ENCODE measurements around the gene CEP95. TPM values are rescaled to one million over a fixed set of nuclear protein-coding genes. Genes with fewer than 3 reads are reported as not detected.
A peak's percentile ranks its signal among the peaks of the same experiment; 100 is the strongest.

Gene CEP95
- total RNA-seq, 1 experiment from 2014 or later = 67.3 TPM

- H3K27me3 Mint-ChIP-seq (ENCODE audit: low read depth) = no peaks in the 10 kb centered on the region
- H3K23ac ChIP-seq (ENCODE audit: insufficient read length, low read depth, low read length) = no peak overlapping the region
- no peak overlapping the region for H3K4ac ChIP-seq (ENCODE audit: low read depth, low read length)
- H3K9ac ChIP-seq (ENCODE audit: extremely low read depth, insufficient read length, low read length) = no peak overlapping the region
- no peak overlapping the region for H2BK5ac ChIP-seq (ENCODE audit: insufficient read length, low read length)
- no peak overlapping the region for H3K27ac Mint-ChIP-seq
- H3K79me2 ChIP-seq (ENCODE audit: insufficient read depth, low read length) = peaks cover 5% of the 10 kb centered on the region; the same call in 1 of the 2 replicates
- H3K18ac ChIP-seq (ENCODE audit: insufficient read length, low read depth, low read length) = no peak overlapping the region
- H4K91ac ChIP-seq (ENCODE audit: insufficient read length, low read depth, low read length) = no peak overlapping the region
- H3K4me1 Mint-ChIP-seq = peaks cover 12 to 20% of the 10 kb centered on the region in 2 experiments; a peak in 3 of 4 replicates
- no peaks in the 10 kb centered on the region for H3K27me3 ChIP-seq (ENCODE audit: insufficient read depth, low read length)
- H3K4me2 ChIP-seq (ENCODE audit: insufficient read depth, insufficient read length, low read length) = no peak overlapping the region
- H3K27ac ChIP-seq (ENCODE audit: insufficient read length, low read depth, low read length) = no peak overlapping the region
- no peak overlapping the region; a peak in 1 of 5 replicates for H3K4me3 Mint-ChIP-seq
- no peak overlapping the region for H2BK12ac ChIP-seq (ENCODE audit: insufficient read length, low read depth, low read length)
- peaks cover 2% of the 10 kb centered on the region for H3K79me1 ChIP-seq (ENCODE audit: insufficient read depth, low read depth, low read length, poor library complexity, severe bottlenecking)
- H2BK15ac ChIP-seq (ENCODE audit: low read depth, low read length) = no peak overlapping the region
- no CpG with 5 or more reads among the region's 13 CpGs for WGBS (ENCODE audit: extremely low coverage, insufficient read length, low lambda C conversion rate)
- H2BK120ac ChIP-seq (ENCODE audit: low read depth, low read length, poor library complexity, severe bottlenecking) = no peak overlapping the region
- no peak overlapping the region for H2BK20ac ChIP-seq (ENCODE audit: low read depth, low read length, poor library complexity, severe bottlenecking)
- no peak overlapping the region for H2AK5ac ChIP-seq (ENCODE audit: insufficient read length, low read length)
- H4K20me1 ChIP-seq (ENCODE audit: control insufficient read depth, insufficient read depth, insufficient read length) = no peaks in the 10 kb centered on the region
- H4K5ac ChIP-seq (ENCODE audit: insufficient read length, low read depth, low read length) = no peak overlapping the region
- H3K4me1 ChIP-seq (ENCODE audit: insufficient read depth, low read length) = no peaks in the 10 kb centered on the region; the same call in 1 of the 2 replicates
- DNase-seq = no peak
- H3K23me2 ChIP-seq (ENCODE audit: insufficient read length, low read depth, low read length, poor library complexity, severe bottlenecking) = peaks cover 4% of the 10 kb centered on the region
- no peak overlapping the region for H3T11ph ChIP-seq (ENCODE audit: low read length)
- H4K8ac ChIP-seq (replicated peaks; ENCODE audit: insufficient read length, low read depth, low read length) = no peak overlapping the region
- H2AFZ ChIP-seq (ENCODE audit: low read length) = no peak overlapping the region
- H3K14ac ChIP-seq (ENCODE audit: insufficient read depth, low read length) = no peak overlapping the region
- H3K36me3 Mint-ChIP-seq (ENCODE audit: insufficient read depth in 1 of 3, low read depth in 3 of 3) = peaks cover 44 to 76% (median 62%) of the 10 kb centered on the region in 3 experiments
- H3K9me3 ChIP-seq (ENCODE audit: control insufficient read depth, low read depth, low read length) = no peaks in the 10 kb centered on the region
- H3K56ac ChIP-seq (ENCODE audit: insufficient read length, low read depth, low read length) = no peak overlapping the region
- H3K9me3 Mint-ChIP-seq = peaks cover 0 to 9% of the 10 kb centered on the region in 2 experiments; a peak in 3 of 5 replicates
- TF ChIP-seq CTCF (conservative IDR thresholded peaks at IDR 0.05) = peak; percentile 69
Observed at GRCh38 chr17:64491034-64491860, 15.5 kb upstream of the CEP95 start.

Measured in H9 (cell line).